Stimulated activated CD4-positive, alpha-beta T cell treated with anti-CD3 and anti-CD28 coated beads, Interleukin-15, amount 100 ng/mL, for 24 hours (primary cell): ENCODE measurements around the gene MSX2.

Source experiments
- DNase-seq: peaks from one replicate; pipeline ENCODE4 v3.0.0-alpha.2; 2020

MSX2 gene

DNA sequence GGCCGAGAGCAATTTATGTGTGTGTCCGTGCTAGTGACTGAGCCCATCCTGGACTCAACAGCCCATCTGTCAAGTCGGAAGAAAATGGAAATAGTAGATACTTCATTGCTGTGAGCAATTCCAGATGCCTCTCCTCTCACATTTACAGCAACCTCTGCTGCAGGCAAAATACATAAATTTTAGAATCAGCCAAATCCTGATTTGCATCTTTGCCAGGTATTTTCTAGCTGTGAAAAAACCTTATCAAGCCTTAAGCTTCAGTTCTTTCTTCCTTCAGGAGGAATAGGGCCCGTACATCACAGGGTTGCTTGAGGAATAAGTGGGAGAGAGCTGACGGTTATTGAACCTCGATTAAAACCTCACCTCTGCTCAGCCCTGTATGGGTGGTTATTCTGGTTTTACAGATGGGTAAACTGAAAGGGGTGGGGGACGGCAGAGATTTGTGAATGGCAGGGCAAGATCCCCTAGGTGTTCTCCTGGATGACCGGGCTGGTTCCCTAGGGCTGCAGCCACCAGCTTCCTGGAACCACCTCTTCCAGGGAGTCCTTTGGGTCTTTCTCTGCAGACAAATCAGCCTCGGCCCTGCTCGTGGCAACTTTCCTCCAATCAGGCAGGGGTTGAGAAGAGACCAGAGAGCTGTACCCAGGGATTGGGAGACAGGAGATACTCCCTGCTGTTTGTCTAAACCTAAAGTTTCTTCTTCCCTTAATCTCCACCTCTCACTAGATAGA, 5.3 kb upstream of the MSX2 start:
- no peak for DNase-seq

- DNase-seq = no peak
These were observed 4.4 kb upstream of the MSX2 start for GRCh38 chr5:174719793-174720611.

DNA sequence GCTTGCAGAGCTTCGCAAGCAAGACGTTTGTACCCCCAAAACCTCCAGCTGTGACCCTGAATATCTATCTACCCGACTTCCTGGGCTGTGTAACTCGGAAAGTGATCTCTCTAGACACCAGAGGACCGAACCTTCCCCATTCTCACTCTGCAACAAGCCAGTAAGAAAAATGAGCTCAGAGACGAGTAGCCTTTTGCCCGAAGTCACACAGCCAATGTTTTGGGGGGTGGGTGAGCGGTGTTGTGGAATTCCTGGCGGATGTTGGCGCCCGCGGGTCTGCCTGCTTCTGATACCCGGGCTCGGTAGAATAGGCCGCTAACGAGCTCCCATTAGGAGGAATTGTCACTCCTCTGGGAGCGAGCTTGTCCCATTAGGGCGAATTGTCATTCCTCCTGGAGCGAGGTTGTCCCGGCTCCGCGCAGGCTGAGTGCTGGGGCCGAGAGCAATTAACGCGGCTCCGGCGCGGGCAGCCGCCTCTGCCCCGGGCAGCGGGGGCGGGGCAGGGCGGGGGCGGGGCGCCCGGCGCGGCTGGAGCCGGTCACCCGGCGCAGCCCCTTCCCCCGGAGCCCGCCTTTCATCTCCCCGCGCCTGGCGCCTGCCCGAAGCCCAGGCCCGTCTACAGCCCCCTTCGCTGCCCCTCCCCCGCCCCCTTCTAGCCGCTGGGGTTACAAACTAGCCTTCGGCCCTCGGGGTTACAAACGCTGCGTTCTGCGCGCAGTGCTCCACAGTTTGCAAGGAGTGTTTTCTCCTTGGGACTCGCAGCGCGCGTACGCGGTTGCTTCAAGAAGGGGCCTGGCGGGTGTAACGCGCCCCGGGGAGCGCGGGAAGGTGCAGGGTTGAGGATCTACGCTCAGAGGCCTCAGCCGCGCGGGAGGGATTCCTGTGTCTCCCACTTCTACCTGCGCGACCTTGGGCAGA, 3.5 kb upstream of the MSX2 start:
- no peak for DNase-seq

DNA sequence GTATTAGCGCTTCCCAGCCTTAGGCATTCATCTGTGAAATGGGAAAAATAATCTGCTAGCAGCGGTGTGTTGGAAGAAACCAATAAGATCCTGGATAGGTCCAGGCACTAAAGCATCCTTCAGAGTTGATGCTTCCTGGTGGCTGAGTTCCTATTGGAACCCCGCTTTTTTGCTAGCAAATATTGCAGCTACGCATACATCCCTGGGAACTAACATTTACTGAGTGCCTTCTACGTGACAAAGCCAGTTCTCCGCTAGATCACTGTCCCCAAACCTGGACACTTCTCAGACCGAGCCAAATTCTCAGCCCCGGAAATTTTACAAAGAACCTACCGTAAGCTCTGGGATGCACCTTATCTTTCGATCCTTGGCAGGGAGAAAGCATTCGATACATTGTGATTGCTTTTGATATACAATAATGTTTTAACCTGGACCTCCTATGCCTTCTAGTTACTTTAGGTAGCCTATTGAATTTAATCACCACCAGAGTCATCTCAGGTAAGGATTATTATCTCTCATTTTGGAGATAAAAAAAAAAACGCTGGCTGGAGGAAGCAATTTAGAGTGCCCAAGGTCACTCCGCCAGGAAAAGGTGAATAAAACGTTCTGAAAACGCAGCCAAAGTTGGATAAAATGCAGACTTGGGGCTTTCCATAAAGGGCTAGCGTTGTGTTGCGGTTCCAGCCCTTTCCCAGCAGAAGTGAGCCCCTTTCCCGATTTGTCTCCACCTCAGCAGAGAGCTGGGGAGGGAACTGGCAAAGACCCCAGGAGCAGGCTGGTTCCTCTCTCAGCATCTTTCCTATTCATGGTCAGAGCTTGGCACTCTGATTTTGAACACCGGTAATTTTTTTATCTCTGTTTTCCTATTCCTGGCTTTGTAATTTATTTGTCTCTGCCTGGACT, 2.6 kb upstream of the MSX2 start:
- DNase-seq = no peak

DNA sequence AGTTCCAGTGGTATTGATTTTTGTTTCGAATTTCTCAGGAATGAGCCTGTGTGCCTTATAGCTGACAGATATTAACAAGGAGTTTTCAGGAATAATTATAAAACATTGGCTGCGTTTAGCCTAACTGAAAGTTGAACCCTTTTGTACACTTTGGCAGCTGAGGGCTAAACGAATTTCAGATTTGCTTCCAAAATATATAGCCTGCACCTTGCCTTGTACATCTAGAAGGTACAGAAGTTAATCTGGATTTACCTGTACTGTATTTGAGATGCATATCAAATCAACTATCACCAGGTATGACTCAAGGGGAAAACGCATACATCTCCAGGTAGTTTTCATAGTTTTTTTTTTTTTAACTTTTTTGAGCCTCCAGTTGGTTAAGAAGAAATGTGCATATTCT, 1.9 kb upstream of the MSX2 start:
- DNase-seq = no peak

DNA sequence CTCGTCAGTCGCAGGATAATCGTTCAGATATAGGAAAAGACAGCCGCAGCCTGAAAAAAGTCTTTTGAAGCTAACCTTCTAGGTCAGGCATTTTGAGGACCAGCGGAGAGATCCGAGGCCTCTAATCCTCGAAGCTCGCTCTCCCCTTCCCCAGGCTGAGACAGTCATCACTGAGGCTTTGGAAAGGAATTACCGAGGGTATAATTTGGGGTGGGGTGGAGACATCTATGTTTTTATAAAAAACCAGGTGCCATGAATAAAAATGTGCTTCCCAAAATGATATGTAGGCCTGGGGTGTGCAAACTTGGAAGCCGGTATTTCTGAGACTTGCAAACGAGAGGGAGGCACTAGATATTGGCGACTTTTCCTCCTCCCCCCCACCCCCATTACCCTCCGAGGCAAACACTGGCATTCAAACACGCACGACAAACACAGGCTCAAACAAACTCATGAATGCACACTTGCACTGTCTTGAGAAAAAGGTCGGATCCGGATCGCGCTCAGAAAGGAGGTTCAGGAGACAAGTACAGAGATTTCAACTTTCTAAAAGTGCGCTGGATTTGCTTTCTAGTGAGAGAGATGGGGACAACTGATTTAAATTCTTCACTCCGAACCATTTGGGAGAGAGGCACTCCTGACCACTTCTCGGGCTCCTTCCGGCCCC, 935 bp upstream of the MSX2 start:
- no peak for DNase-seq

DNA sequence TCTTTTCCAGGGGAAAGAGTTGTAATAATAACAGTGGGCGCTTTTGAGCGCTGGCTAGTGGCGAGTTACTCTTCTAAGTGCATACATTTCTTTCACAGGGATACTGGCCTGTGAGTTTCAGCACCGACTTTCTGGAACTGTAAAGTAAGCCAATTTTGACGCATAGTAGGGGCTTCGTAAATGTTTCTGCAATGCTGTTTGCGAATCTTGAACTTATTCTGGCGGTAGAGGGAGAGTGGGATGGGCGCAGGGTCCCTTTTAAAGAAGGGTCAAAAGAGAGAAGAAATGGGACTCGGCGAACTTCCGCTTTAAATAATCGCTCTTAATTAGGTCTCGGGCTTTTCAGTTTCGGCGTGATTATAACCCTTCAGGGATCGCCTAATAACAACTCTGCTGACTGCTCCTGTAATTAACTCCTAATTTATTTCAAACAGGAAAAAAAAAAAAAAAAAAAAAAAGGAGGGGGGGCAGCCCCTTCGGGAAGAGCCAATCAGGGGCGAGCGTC, 351 bp upstream of the MSX2 start:
- no peak for DNase-seq

DNA sequence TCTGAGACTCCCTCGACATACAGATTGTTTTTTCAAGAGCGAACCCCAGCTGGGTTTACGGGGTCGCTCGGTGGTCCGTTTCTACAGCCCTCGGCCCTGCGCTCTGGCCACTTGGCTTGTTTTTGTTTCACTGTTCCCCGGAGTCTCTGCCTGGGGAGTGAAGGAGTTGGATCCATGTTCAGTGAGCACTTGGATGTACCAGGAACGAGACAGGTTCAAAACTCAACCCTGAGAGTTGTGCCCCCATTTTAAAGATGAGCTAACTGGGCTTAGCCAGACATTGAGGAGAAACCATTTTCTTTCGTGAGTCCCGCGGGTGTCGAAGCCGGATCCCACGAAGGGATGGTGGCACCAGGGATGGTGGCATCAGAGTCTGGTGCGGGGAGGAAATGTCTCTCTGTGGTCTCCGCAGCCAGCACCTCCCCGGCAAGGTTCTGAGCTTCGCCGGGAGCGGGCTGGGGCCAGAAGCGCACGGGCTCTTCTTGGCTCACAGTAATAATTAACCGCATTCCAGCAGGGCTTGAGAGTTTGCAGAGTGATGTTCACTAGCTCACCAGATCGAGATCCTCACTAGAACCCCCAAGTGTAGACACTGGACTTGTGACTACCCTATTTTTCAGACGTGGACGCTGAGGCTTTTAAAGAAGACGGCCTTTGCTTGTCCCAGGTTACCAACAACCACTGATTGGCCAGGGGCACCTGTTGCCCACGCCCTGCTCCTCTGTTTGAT, 1.0 kb downstream of the MSX2 start:
- DNase-seq = no peak

DNA sequence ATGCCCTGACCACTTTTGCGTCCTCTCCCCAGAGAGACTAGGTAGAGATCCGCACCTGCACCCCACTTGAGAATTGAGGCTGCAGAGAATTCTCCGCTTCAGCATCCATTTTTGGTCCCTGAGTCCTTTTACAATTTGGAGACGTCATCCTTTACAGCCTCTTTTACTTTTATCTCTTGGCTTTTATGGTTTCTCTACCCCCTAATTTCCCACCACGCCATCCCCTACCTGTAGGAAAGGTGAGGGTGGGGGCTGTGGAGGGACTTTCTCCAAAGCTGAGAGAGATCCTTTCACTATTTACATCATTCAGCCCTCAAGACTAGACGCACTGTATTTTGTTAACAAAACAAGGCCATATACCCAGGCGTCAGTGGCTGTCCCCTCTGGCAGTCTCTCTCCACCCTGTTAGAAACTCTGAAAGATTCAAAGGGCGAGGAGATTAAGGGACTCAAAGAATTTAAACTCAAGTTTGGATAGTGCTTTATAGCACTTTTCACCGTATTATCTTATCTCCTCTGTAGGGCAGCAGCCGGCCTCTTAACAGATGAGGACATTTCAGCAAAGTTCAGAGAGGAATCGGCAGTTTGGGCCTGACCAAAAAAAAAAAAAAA, 1.7 kb downstream of the MSX2 start:
- no peak for DNase-seq

DNA sequence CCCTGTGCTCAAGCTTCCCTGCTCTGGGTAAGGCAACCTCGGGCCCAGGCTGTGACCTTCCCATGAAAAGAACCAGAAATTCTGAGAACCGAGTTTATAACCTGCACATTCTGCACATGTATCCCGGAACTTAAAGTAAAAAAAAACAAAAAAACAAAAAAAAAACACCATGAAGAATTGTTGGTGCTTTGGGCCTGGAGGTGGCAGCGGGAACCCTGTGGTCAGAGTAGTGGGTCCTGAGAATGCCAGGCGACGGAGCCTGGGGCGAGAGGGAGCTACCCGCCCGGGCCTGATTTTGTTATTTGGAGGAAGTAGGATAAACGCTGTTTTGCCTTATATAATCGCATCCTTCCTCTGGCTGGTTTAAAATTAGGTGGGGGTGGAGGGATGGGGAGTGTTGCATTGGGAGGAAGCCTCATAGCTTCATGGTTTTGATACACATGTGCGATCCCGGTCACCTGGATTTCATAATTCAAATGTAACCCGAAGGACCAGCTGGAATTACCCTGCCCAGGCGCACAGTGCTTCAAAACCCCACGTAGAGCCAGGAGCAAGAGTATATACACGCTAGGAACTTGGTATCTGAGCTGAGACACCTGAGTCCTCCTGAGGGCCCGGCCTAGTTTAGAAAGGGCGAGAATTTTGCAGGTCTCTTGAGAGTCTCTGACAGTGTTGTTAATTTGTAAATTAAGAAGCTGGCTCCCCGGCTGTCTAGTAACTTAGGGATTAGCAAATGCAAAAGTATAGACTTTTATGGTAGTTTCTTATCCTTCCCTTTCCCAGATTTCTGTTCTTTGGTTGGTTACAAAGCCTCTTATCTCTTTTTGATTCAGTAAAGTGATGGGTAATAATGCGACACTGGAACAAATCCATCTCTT, 2.8 kb downstream of the MSX2 start:
- no peak for DNase-seq

- DNase-seq = no peak
These were observed 3.7 kb downstream of the MSX2 start for GRCh38 chr5:174727794-174728680.

- no peak for DNase-seq
These were observed 4.8 kb downstream of the MSX2 start for GRCh38 chr5:174729075-174729680.

- no peak for DNase-seq
These were observed 7.0 kb downstream of the MSX2 start for GRCh38 chr5:174731214-174732035.

- DNase-seq = no peak
These were observed 7.9 kb downstream of the MSX2 start for GRCh38 chr5:174732036-174733020.

DNA sequence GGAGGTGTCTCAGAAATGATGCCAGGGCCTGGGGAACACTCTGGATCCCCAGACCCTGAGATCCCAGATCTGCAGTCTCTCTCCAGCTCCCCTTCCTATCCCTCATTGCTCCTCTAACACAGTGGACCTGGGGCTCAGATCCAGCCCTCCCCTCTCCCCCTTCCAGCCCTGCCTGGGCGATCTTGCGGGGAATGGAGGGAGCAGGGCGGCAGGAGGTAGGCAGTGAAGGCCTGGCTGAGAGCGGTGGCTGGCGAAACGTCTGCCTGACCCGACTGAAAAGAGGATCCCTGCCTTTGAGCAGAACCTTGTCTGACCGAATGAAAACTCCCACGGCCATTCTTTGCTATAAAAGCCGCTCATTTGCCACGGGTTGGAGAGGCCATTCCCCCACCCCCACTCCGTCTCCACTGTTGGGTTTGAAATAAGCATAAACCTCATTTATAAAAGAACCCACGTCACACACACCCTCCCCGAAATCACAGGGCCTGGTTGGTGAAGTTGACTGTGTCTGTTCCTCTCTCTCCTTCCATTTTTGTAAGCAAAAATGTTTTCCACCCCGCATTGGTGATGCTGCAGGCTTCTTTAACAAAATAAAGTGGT, 8.8 kb downstream of the MSX2 start:
- DNase-seq = no peak
